ENCODE measurements around the gene TLR4. TPM values are rescaled to one million over a fixed set of nuclear protein-coding genes. Genes with fewer than 3 reads are reported as not detected.

The TLR4 gene
- total and polyA plus RNA-seq, 5 donors: 3.8 to 20.5 (median 18.1) TPM

DNA sequence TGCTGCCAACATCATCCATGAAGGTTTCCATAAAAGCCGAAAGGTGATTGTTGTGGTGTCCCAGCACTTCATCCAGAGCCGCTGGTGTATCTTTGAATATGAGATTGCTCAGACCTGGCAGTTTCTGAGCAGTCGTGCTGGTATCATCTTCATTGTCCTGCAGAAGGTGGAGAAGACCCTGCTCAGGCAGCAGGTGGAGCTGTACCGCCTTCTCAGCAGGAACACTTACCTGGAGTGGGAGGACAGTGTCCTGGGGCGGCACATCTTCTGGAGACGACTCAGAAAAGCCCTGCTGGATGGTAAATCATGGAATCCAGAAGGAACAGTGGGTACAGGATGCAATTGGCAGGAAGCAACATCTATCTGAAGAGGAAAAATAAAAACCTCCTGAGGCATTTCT is 10.1 kb downstream of the TLR4 start:
- ATAC-seq (no peak), DNase-seq (no peak)
- intact Hi-C loops (cut with DNase I): no loop called here

DNA sequence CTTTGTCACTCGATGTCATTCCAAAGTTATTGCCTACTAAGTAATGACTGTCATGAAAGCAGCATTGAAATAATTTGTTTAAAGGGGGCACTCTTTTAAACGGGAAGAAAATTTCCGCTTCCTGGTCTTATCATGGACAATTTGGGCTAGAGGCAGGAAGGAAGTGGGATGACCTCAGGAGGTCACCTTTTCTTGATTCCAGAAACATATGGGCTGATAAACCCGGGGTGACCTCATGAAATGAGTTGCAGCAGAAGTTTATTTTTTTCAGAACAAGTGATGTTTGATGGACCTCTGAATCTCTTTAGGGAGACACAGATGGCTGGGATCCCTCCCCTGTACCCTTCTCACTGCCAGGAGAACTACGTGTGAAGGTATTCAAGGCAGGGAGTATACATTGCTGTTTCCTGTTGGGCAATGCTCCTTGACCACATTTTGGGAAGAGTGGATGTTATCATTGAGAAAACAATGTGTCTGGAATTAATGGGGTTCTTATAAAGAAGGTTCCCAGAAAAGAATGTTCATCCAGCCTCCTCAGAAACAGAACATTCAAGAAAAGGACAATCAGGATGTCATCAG is 11.3 kb downstream of the TLR4 start:
- 39% methylated on average over 5 of the region's 5 CpGs for WGBS
- H3K27me3 ChIP-seq (ENCODE audit: control insufficient read depth, insufficient read depth): no peaks in the 10 kb centered on the region
- H3K27ac ChIP-seq (ENCODE audit: low read length): no peak overlapping the region
- DNase-seq (no peak), ATAC-seq (peak in 1 of 2 donors; percentile 66)
- no peaks in the 10 kb centered on the region for H3K4me1 ChIP-seq (ENCODE audit: control insufficient read depth, insufficient read depth, low read length)
- intact Hi-C loops (cut with DNase I): no loop called here
- no peaks in the 10 kb centered on the region for H3K9me3 ChIP-seq (ENCODE audit: control insufficient read depth, low read length)
- no peak overlapping the region for H3K4me3 ChIP-seq (ENCODE audit: low read length)

More for the DNA sequence above, 10.1 kb downstream of the TLR4 start:
- 77% methylated on average over 6 of the region's 6 CpGs for WGBS
- H3K4me1 ChIP-seq (ENCODE audit: control insufficient read depth, insufficient read depth, low read length): no peaks in the 10 kb centered on the region
- no peaks in the 10 kb centered on the region for H3K9me3 ChIP-seq (ENCODE audit: control insufficient read depth, low read length)
- no peak overlapping the region for H3K4me3 ChIP-seq (ENCODE audit: low read length)
- no peak overlapping the region for H3K27ac ChIP-seq (ENCODE audit: low read length)
- no peaks in the 10 kb centered on the region for H3K27me3 ChIP-seq (ENCODE audit: control insufficient read depth, insufficient read depth)

DNA sequence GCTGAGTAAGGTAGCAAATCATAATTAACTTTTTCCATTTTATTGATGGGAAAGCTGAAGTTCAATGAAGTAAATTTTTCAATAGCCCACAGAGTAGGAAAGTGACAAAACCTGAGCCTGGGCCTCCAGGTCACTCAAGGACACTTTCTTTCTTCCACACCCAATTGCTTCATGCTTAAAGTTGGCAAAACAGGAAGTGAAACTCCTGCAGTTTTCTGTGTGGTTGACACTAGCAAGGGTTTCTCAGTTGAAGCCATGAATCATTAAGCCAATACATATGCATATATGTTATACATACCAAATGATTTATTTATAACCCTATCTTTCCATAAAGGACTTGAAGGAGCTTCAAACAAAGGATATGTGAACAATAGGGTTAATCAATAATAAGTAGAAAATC is 13.9 kb downstream of the TLR4 start:
- no peak overlapping the region for H3K27ac ChIP-seq (ENCODE audit: low read length)
- H3K27me3 ChIP-seq (ENCODE audit: control insufficient read depth, insufficient read depth): no peaks in the 10 kb centered on the region
- no peak overlapping the region for H3K4me3 ChIP-seq (ENCODE audit: low read length)
- H3K4me1 ChIP-seq (ENCODE audit: control insufficient read depth, insufficient read depth, low read length): no peaks in the 10 kb centered on the region
- no peaks in the 10 kb centered on the region for H3K9me3 ChIP-seq (ENCODE audit: control insufficient read depth, low read length)
- peak; percentile 24 to 52 for ATAC-seq
- no peak for DNase-seq
- intact Hi-C loops (cut with DNase I): no loop called here

DNA sequence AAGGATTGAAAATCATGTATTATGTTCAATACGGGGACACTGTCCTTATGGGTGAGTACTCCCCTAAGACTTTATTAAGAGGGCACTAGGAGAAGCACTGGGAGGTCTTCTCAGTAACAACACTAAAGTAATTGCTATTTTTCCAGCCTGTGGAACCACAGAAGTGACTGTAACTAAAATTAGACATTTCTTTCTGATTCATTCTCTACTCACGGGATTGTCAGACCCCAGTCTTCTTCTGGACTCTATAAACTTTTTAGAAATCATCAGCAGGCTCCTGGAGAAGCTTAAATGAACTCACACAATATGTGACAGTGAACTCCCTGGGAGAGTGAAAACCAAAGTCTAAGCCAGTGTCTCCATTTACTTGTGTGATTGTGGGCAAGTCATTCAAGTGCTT is 14.5 kb downstream of the TLR4 start:
- no peaks in the 10 kb centered on the region for H3K4me1 ChIP-seq (ENCODE audit: control insufficient read depth, insufficient read depth, low read length)
- H3K27ac ChIP-seq (ENCODE audit: low read length): no peak overlapping the region
- no peak overlapping the region for H3K4me3 ChIP-seq (ENCODE audit: low read length)
- ATAC-seq: no peak
- DNase-seq: no peak
- H3K9me3 ChIP-seq (ENCODE audit: control insufficient read depth, low read length): no peaks in the 10 kb centered on the region
- 47% methylated on average over 2 of the region's 2 CpGs for WGBS
- no peaks in the 10 kb centered on the region for H3K27me3 ChIP-seq (ENCODE audit: control insufficient read depth, insufficient read depth)
- intact Hi-C loops (cut with DNase I): no loop called here

DNA sequence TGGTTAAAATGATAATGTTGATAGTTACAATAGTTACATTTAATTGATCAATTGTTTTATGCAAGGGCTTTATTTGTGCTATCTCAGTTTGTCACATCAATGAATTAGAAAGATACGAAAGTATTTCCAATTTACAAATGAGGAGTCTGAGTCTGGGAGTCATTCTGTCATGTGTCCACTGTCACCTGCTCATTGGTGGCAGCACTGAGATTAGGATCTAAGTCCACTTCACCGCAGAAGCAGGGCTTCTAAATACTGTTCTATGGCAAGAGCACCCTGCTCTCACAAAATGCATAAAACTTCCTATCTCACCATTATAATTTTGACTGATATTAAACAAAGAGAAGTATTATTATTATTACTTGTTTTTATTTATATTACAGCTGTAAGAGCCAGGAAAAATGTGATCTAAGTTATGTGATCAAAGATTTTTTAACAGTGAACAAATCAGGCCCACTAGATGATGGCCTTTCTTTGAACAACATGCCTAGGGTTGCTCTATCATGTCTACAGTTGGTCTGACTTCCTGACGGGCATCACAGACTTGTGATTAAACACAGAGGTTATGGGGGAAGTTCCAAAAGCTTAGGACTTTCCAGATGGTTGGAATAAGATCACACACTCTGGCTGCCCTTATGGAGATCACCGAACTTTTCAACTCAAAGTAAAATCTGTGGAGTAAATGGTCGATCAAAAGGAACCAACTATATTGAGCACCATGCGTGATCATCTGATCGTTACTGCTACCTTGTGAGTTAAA is 15.1 kb downstream of the TLR4 start:
- no peak overlapping the region for H3K4me3 ChIP-seq (ENCODE audit: low read length)
- WGBS: 77% methylated on average over 7 of the region's 7 CpGs
- no peaks in the 10 kb centered on the region for H3K27me3 ChIP-seq (ENCODE audit: control insufficient read depth, insufficient read depth)
- ATAC-seq (no peak), DNase-seq (no peak)
- no peak overlapping the region for H3K27ac ChIP-seq (ENCODE audit: low read length)
- intact Hi-C loops (cut with DNase I): no loop called here
- H3K9me3 ChIP-seq (ENCODE audit: control insufficient read depth, low read length): no peaks in the 10 kb centered on the region
- peaks cover 2% of the 10 kb centered on the region for H3K4me1 ChIP-seq (ENCODE audit: control insufficient read depth, insufficient read depth, low read length)

DNA sequence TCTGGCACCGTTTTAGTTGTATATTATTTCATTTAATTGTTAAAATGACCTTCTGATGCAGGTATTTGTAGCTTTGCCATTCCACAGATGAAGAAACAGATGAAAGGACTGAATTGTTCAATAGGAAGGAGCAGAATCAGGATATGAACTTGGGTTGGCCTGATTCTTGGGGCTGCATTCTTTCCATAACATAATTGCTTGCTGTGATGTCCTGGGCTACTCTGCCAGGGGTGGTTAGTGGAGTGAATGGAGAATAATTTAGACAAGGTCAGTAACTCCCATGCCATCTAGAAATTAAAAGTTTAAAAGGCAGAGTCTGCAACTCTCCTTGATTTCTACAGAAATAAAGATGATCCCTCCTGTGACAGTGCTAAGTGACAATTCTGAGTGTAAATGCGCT is 15.9 kb downstream of the TLR4 start:
- intact Hi-C loops (cut with DNase I): no loop called here
- Histone ChIP-seq H3K4me3 (ENCODE audit: low read length) (no peak overlapping the region), H3K4me1 (ENCODE audit: control insufficient read depth, insufficient read depth, low read length) (peaks cover 2% of the 10 kb centered on the region), H3K27ac (ENCODE audit: low read length) (no peak overlapping the region), H3K9me3 (ENCODE audit: control insufficient read depth, low read length) (no peaks in the 10 kb centered on the region), H3K27me3 (ENCODE audit: control insufficient read depth, insufficient read depth) (no peaks in the 10 kb centered on the region)
- DNase-seq: no peak
- WGBS: 83% methylated on average over 2 of the region's 2 CpGs
- ATAC-seq: no peak

DNA sequence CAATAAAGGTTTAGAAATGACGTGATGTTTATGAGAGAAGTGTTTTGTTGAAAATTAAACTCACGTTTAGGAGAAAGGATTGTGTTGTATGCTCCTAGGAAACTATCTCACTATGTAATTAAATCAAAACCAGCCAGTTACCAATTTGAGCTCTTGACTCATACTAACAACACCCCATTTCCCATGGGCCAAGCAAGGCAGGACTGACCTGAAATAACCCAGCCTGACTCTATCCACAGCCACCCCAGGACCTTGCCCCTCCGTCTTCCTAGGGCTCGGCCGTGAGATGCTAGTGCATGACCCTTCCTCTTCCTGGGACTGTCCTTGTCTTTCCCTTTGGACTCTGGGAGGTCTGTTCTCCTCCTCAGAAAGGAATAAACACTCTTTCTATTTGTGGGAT is 16.4 kb downstream of the TLR4 start:
- ATAC-seq: peak; percentile 85 to 92
- Histone ChIP-seq H3K4me1 (ENCODE audit: control insufficient read depth, insufficient read depth, low read length) (peaks cover 2% of the 10 kb centered on the region), H3K27me3 (ENCODE audit: control insufficient read depth, insufficient read depth) (no peaks in the 10 kb centered on the region), H3K27ac (ENCODE audit: low read length) (no peak overlapping the region), H3K9me3 (ENCODE audit: control insufficient read depth, low read length) (no peaks in the 10 kb centered on the region), H3K4me3 (ENCODE audit: low read length) (no peak overlapping the region)
- intact Hi-C loops (cut with DNase I): no loop called here
- 30% methylated on average over 5 of the region's 5 CpGs for WGBS
- peak; percentile 26 to 70 (median 68) for DNase-seq

DNA sequence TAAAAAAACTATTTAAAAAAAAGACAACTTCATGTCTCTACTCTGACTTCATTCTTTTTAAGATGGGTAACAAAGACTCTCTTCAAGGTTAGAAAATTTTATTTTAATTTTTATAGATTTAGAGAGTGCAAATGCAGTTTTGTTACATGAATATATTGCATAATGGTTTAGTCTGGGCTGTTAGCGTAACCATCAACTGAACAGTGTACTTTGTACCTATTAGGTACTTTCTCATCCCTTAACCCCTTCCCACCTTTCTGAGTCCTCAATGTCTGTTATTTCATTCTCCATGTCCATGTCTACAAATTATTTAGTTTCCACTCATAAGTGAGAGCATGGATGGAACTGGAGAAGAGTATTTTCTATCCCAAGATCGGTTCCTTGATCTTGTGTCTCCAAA is 16.8 kb downstream of the TLR4 start:
- no peaks in the 10 kb centered on the region for H3K27me3 ChIP-seq (ENCODE audit: control insufficient read depth, insufficient read depth)
- intact Hi-C loops (cut with DNase I): no loop called here
- H3K4me1 ChIP-seq (ENCODE audit: control insufficient read depth, insufficient read depth, low read length): peaks cover 2% of the 10 kb centered on the region
- H3K27ac ChIP-seq (ENCODE audit: low read length): no peak overlapping the region
- DNase-seq: no peak
- ATAC-seq: no peak
- H3K9me3 ChIP-seq (ENCODE audit: control insufficient read depth, low read length): no peaks in the 10 kb centered on the region
- WGBS: 63% methylated on average over 2 of the region's 2 CpGs
- H3K4me3 ChIP-seq (ENCODE audit: low read length): no peak overlapping the region

DNA sequence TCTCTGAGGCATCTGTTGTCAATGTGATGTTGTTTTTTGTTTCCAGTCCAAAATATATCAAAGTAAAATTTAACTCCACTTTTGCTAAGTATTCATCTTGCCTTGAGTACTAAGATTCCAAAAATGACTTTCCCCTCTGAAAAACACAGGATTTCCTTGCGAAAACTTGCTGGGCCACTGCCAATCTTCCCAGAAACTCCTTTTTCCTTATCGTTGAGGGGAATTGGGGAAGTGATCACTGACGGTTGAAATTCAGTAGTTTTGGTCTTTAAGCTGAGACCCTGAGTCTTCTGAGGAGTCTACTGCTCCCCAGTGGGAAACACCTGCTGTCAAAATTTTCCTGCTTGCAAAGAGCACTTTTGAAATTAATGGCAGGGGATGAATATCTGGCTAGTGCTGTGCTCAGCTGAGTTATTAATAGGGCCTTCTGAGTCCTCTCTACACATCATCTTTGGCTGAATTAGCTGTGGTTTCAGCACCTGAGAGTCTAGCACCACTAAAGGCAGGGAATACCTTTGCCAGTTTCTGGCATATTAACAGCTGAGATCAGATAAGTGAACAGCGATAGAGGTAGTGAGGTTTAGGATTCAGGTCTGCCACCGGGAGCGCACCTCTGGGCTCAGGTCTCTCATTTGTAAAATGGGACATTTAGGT is 18.0 kb downstream of the TLR4 start:
- H3K4me1 ChIP-seq (ENCODE audit: control insufficient read depth, insufficient read depth, low read length): peaks cover 2% of the 10 kb centered on the region
- H3K9me3 ChIP-seq (ENCODE audit: control insufficient read depth, low read length): no peaks in the 10 kb centered on the region
- no peak for ATAC-seq
- no peak overlapping the region for H3K27ac ChIP-seq (ENCODE audit: low read length)
- WGBS: 55% methylated on average over 6 of the region's 6 CpGs
- peak in 2 of 3 donors; percentile 30 to 50 for DNase-seq
- intact Hi-C loops (cut with DNase I): no loop called here
- H3K4me3 ChIP-seq (ENCODE audit: low read length): no peak overlapping the region
- no peaks in the 10 kb centered on the region for H3K27me3 ChIP-seq (ENCODE audit: control insufficient read depth, insufficient read depth)

DNA sequence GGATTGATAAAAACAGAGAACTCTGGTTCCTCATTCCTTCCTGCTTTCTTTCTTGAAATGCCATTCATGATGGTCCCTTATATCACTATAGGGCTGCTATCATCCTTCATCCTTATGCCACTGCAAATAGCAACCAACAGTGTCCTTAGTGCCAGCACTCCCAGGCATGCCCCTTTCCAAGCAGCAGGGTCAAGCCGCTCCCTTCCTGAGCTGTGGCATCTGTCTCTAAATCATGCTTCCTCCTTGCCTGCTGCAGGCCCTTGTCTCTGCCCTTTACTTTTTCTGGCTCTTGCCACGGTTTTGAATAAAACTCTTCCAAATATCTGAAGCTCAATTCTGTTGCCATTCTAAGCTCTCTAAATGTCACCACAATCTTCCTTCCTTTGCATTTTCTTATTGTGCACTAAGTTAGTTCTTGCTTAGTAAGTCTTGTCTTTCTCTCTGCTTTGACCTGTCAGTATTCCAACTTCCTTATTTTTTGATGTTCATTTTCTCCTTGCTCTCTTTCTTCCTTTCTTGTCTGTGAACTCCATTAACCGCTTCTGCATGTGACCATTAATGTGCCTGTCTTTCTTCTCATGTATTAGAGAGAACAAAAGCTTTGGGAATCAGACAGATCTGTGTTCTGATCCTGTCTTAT is 19.9 kb downstream of the TLR4 start:
- 52% methylated on average over 3 of the region's 3 CpGs for WGBS
- H3K27ac ChIP-seq (ENCODE audit: low read length): no peak overlapping the region
- H3K9me3 ChIP-seq (ENCODE audit: control insufficient read depth, low read length): no peaks in the 10 kb centered on the region
- DNase-seq: peak in 2 of 3 donors; percentile 56 to 67
- no peak overlapping the region for H3K4me3 ChIP-seq (ENCODE audit: low read length)
- intact Hi-C loops (cut with DNase I): no loop called here
- ATAC-seq: peak; percentile 34 to 58
- no peaks in the 10 kb centered on the region for H3K27me3 ChIP-seq (ENCODE audit: control insufficient read depth, insufficient read depth)
- peaks cover 2% of the 10 kb centered on the region for H3K4me1 ChIP-seq (ENCODE audit: control insufficient read depth, insufficient read depth, low read length)

DNA sequence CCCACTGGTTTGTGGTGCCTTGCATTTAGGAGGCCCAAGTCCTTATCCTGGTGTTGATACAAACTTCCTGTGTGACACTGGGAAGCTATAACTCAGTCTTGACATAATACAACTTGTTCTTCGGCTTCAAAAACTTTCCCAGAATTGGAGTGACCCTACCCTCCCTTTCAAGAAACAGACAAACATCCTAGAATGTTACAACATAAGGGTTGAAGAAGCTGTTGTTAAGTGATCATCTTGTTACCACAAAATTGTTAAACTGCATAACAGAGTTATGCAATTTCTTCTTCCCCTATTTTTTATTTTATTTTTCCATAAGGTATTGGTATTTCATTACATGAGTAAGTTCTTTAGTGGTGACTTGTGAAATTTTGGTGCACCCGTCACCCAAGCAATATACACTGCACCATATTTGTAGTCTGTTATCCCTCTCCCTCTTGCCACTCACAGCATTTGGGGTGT is 21.3 kb downstream of the TLR4 start:
- no peak overlapping the region for H3K27ac ChIP-seq (ENCODE audit: low read length)
- intact Hi-C loops (cut with DNase I): no loop called here

More for the DNA sequence above, 21.3 kb downstream of the TLR4 start:
- DNase-seq: no peak
- Histone ChIP-seq H3K4me1 (ENCODE audit: control insufficient read depth, insufficient read depth, low read length) (peaks cover 2% of the 10 kb centered on the region), H3K27me3 (ENCODE audit: control insufficient read depth, insufficient read depth) (no peaks in the 10 kb centered on the region), H3K4me3 (ENCODE audit: low read length) (no peak overlapping the region), H3K9me3 (ENCODE audit: control insufficient read depth, low read length) (no peaks in the 10 kb centered on the region)
- ATAC-seq: peak; percentile 66 to 79
- 32% methylated on average over 2 of the region's 2 CpGs for WGBS

Measured in right cardiac atrium (tissue), 5 donors.